Measurements from ENCODE around the gene SLC14A1. TPM values are rescaled to one million over a fixed set of nuclear protein-coding genes. Genes with fewer than 3 reads are reported as not detected.

The SLC14A1 gene
- total and polyA plus RNA-seq, 2 of the 8 experiments (the other 6 are each of a cell fraction or from before 2014, with no cell fraction given) = 0.18 TPM; not detected in 1

DNA sequence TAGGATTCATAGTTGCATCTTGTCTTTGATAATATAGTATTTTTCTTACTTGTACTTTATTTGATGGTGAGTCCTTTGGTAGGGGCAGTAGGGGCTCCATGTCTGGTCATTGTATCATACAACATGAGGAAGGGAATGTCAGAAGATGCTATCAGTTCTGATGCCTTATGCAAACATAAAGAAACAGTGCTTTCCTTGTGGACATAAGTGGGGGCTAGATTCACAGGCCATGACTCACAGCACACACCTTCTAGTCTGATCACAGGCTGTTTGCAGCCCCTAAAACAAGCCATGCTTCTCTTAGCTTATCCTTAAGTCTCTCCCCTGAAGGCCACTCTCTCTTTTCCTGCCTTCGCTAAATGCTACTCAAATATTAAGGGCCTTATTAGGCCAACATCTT lies 10.7 kb upstream of the SLC14A1 start:
- Histone ChIP-seq H3K4ac (replicated peaks; ENCODE audit: insufficient read length, low read depth, low read length) (no peak overlapping the region), H2BK20ac (ENCODE audit: low read length) (no peak overlapping the region), H4K5ac (ENCODE audit: insufficient read length, low read depth, low read length) (no peak overlapping the region), H3K4me3 (ENCODE audit: extremely low read depth in 1 of 4, insufficient read depth in 2 of 4, low read depth in 3 of 4, low read length in 4 of 4) (no peak overlapping the region), H3K56ac (replicated peaks; ENCODE audit: insufficient read length, low read depth, low read length) (no peak overlapping the region), H4K20me1 (replicated peaks in 1 of 2; ENCODE audit: control insufficient read depth in 1 of 2, insufficient read depth in 2 of 2, low read length in 2 of 2) (no peaks in the 10 kb centered on the region), H2BK15ac (ENCODE audit: low read length) (no peak overlapping the region), H3K23me2 (ENCODE audit: low read depth, low read length) (no peaks in the 10 kb centered on the region), H4K91ac (replicated peaks; ENCODE audit: insufficient read length, low read length) (no peak overlapping the region), H3K27ac (ENCODE audit: low read depth, low read length) (no peak overlapping the region), H3K27me3 (replicated peaks in 1 of 4; ENCODE audit: control insufficient read depth in 3 of 4, extremely low read depth in 1 of 4, insufficient read depth in 3 of 4, low read length in 3 of 4) (no peaks in the 10 kb centered on the region), H3K79me1 (ENCODE audit: low read depth, low read length) (no peaks in the 10 kb centered on the region), H3K4me2 (ENCODE audit: insufficient read depth in 1 of 2, low read depth in 2 of 2, low read length in 2 of 2) (no peak overlapping the region), H2AK5ac (ENCODE audit: low read depth, low read length) (no peak overlapping the region), H3K36me3 (ENCODE audit: control insufficient read depth in 2 of 4, insufficient read depth in 4 of 4, low read length in 3 of 4) (no peaks in the 10 kb centered on the region), H4K8ac (ENCODE audit: extremely low read depth, insufficient read depth, low read length) (no peak overlapping the region), H2AFZ (ENCODE audit: low read length) (no peak overlapping the region), H3K4me1 (replicated peaks in 1 of 4; ENCODE audit: control insufficient read depth in 3 of 4, insufficient read depth in 4 of 4, low read length in 3 of 4) (no peaks in the 10 kb centered on the region), H2BK12ac (ENCODE audit: low read depth, low read length) (no peak overlapping the region), H3K9me3 (ENCODE audit: insufficient read depth in 2 of 2, low read depth in 1 of 2, low read length in 1 of 2) (peaks cover 13 to 15% of the 10 kb centered on the region in 2 experiments), H3K18ac (ENCODE audit: extremely low read depth, low read length) (no peak overlapping the region), H3K9ac (replicated peaks in 1 of 4; ENCODE audit: extremely low read depth in 1 of 4, low read depth in 3 of 4, low read length in 3 of 4) (no peak overlapping the region), H3K23ac (ENCODE audit: insufficient read length) (no peak overlapping the region), H2BK120ac (replicated peaks; ENCODE audit: low read depth, low read length) (no peak overlapping the region), H3K14ac (ENCODE audit: insufficient read length) (no peak overlapping the region), H3K79me2 (ENCODE audit: control insufficient read depth in 1 of 2, insufficient read depth in 2 of 2, low read length in 2 of 2) (no peaks in the 10 kb centered on the region), H2BK5ac (ENCODE audit: low read depth, low read length) (no peak overlapping the region)
- ChIA-PET CTCF (ENCODE audit: partially characterized antibody) (interaction anchor here (1.8 kb wide), 1 partner anchor 10 kb away, joined by 22 read pairs; the partner anchor contains the start of gene SLC14A1), POLR2A (ENCODE audit: partially characterized antibody) (no interaction called here)
- DNase-seq (ENCODE audit: low read depth in 1 of 2, low spot score in 2 of 2) (no peak), FAIRE-seq (no peak)
- 88% methylated on average over 1 of the region's 1 CpG; no CpG with 5 or more reads in 1 of the 2 experiments for WGBS, 2 experiments (ENCODE audit: extremely low coverage in 1 of 2, insufficient coverage in 1 of 2, insufficient read length in 1 of 2, insufficient replicate concordance in 2 of 2, low coverage in 1 of 2, low lambda C conversion rate in 2 of 2, missing lambda C conversion rate in 1 of 2)
- TF ChIP-seq KDM4A (IDR thresholded peaks at IDR 0.05; ENCODE audit: low read depth, low read length, severe bottlenecking) = no peak
- TF ChIP-seq RNF2 (IDR thresholded peaks at IDR 0.05; ENCODE audit: borderline replicate concordance, low read depth, low read length, missing control alignments, poor library complexity, severe bottlenecking) = no peak
- TF ChIP-seq MAFK (IDR thresholded peaks at IDR 0.05; ENCODE audit: low read depth, low read length) = no peak
- no peak for TF ChIP-seq KDM1A (IDR thresholded peaks at IDR 0.05; ENCODE audit: borderline replicate concordance, low read length)
- TF ChIP-seq SP4 (IDR thresholded peaks at IDR 0.05; ENCODE audit: low read length) = no peak
- no peak for TF ChIP-seq KDM5A (IDR thresholded peaks at IDR 0.05; ENCODE audit: low read length)
- no peak for TF ChIP-seq FOSL1 (IDR thresholded peaks at IDR 0.05; ENCODE audit: insufficient read depth, low read depth, low read length)
- TF ChIP-seq CHD2 (IDR thresholded peaks at IDR 0.05; ENCODE audit: low read length) = no peak
- TF ChIP-seq BCL11A (IDR thresholded peaks at IDR 0.05; ENCODE audit: low read depth in 2 of 2, low read length in 2 of 2) = no peak
- TF ChIP-seq JUN (IDR thresholded peaks at IDR 0.05; ENCODE audit: low read depth, low read length) = no peak
- no peak for TF ChIP-seq EP300 (IDR thresholded peaks at IDR 0.05; ENCODE audit: borderline replicate concordance in 1 of 2, low read depth in 2 of 2, low read length in 2 of 2)
- TF ChIP-seq, protein P1, sequence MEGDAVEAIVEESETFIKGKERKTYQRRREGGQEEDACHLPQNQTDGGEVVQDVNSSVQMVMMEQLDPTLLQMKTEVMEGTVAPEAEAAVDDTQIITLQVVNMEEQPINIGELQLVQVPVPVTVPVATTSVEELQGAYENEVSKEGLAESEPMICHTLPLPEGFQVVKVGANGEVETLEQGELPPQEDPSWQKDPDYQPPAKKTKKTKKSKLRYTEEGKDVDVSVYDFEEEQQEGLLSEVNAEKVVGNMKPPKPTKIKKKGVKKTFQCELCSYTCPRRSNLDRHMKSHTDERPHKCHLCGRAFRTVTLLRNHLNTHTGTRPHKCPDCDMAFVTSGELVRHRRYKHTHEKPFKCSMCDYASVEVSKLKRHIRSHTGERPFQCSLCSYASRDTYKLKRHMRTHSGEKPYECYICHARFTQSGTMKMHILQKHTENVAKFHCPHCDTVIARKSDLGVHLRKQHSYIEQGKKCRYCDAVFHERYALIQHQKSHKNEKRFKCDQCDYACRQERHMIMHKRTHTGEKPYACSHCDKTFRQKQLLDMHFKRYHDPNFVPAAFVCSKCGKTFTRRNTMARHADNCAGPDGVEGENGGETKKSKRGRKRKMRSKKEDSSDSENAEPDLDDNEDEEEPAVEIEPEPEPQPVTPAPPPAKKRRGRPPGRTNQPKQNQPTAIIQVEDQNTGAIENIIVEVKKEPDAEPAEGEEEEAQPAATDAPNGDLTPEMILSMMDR (IDR thresholded peaks at IDR 0.05; ENCODE audit: control extremely low read depth in 1 of 3, insufficient read depth in 1 of 3, low read depth in 1 of 3, low read length in 3 of 3) = no peak
